ENCODE measurements around the gene CSTF1.

The CSTF1 gene

GRCh38 chr20:56449459-56449858 is 57.0 kb downstream of the CSTF1 start:
- ATAC-seq, result no peak
- no peak for TF ChIP-seq BACH2 (CRISPR knock-in tag; IDR thresholded peaks at IDR 0.05; ENCODE audit: borderline replicate concordance)
- no peak for TF ChIP-seq CREB5 (CRISPR knock-in tag; IDR thresholded peaks at IDR 0.05; ENCODE audit: low read depth)
- TF ChIP-seq, protein P1, sequence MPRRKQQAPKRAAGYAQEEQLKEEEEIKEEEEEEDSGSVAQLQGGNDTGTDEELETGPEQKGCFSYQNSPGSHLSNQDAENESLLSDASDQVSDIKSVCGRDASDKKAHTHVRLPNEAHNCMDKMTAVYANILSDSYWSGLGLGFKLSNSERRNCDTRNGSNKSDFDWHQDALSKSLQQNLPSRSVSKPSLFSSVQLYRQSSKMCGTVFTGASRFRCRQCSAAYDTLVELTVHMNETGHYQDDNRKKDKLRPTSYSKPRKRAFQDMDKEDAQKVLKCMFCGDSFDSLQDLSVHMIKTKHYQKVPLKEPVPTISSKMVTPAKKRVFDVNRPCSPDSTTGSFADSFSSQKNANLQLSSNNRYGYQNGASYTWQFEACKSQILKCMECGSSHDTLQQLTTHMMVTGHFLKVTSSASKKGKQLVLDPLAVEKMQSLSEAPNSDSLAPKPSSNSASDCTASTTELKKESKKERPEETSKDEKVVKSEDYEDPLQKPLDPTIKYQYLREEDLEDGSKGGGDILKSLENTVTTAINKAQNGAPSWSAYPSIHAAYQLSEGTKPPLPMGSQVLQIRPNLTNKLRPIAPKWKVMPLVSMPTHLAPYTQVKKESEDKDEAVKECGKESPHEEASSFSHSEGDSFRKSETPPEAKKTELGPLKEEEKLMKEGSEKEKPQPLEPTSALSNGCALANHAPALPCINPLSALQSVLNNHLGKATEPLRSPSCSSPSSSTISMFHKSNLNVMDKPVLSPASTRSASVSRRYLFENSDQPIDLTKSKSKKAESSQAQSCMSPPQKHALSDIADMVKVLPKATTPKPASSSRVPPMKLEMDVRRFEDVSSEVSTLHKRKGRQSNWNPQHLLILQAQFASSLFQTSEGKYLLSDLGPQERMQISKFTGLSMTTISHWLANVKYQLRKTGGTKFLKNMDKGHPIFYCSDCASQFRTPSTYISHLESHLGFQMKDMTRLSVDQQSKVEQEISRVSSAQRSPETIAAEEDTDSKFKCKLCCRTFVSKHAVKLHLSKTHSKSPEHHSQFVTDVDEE (CRISPR knock-in tag; IDR thresholded peaks at IDR 0.05), result no peak
- no peak for TF ChIP-seq OSR1 (CRISPR knock-in tag; IDR thresholded peaks at IDR 0.05)
- no peak for TF ChIP-seq TCF4 (CRISPR knock-in tag; IDR thresholded peaks at IDR 0.05; ENCODE audit: borderline replicate concordance)
- TF ChIP-seq TOX (CRISPR knock-in tag; IDR thresholded peaks at IDR 0.05; ENCODE audit: borderline replicate concordance), result no peak
- TF ChIP-seq, protein P2, sequence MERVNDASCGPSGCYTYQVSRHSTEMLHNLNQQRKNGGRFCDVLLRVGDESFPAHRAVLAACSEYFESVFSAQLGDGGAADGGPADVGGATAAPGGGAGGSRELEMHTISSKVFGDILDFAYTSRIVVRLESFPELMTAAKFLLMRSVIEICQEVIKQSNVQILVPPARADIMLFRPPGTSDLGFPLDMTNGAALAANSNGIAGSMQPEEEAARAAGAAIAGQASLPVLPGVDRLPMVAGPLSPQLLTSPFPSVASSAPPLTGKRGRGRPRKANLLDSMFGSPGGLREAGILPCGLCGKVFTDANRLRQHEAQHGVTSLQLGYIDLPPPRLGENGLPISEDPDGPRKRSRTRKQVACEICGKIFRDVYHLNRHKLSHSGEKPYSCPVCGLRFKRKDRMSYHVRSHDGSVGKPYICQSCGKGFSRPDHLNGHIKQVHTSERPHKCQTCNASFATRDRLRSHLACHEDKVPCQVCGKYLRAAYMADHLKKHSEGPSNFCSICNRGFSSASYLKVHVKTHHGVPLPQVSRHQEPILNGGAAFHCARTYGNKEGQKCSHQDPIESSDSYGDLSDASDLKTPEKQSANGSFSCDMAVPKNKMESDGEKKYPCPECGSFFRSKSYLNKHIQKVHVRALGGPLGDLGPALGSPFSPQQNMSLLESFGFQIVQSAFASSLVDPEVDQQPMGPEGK (CRISPR knock-in tag; IDR thresholded peaks at IDR 0.05; ENCODE audit: borderline replicate concordance), result no peak
- no peak for TF ChIP-seq ZFP30 (CRISPR knock-in tag; IDR thresholded peaks at IDR 0.05)
- no peak for TF ChIP-seq ARNTL (CRISPR knock-in tag; IDR thresholded peaks at IDR 0.05; ENCODE audit: borderline replicate concordance, low read depth)
- TF ChIP-seq ESRRG (CRISPR knock-in tag; IDR thresholded peaks at IDR 0.05), result no peak
- no peak for TF ChIP-seq ISL1 (CRISPR knock-in tag; IDR thresholded peaks at IDR 0.05)
- no peak for TF ChIP-seq SNAI2 (CRISPR knock-in tag; IDR thresholded peaks at IDR 0.05)

- ATAC-seq, result no peak
- no peak for TF ChIP-seq BACH2 (CRISPR knock-in tag; IDR thresholded peaks at IDR 0.05; ENCODE audit: borderline replicate concordance)
- peak; percentile 46; the same call in 1 of the 2 replicates for TF ChIP-seq TCF4 (CRISPR knock-in tag; IDR thresholded peaks at IDR 0.05; ENCODE audit: borderline replicate concordance)
These were observed 58.8 kb downstream of the CSTF1 start for GRCh38 chr20:56451056-56451765.

DNA sequence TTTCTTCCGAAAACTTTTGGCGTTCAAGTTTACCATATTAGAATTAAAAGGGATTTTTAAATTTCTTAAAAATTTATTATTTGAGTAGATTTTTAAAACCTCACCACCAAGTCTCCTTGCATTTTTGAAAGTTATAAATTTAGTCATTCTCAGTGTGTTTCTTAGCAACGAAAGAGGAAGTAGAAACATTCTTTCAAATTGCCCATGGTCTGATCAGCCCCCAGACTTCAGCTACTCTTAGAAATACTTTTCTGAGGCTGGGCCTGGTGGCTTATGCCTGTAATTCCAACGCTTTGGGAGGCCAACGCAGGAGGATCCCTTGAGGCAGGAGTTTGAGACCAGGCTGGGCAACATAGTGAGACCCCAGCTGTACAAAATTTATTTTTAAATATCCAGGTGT is 60.9 kb downstream of the CSTF1 start:
- no peak for ATAC-seq
- TF ChIP-seq ISL1 (CRISPR knock-in tag; IDR thresholded peaks at IDR 0.05), result no peak
- TF ChIP-seq, protein P1 (CRISPR knock-in tag; IDR thresholded peaks at IDR 0.05), result no peak

DNA sequence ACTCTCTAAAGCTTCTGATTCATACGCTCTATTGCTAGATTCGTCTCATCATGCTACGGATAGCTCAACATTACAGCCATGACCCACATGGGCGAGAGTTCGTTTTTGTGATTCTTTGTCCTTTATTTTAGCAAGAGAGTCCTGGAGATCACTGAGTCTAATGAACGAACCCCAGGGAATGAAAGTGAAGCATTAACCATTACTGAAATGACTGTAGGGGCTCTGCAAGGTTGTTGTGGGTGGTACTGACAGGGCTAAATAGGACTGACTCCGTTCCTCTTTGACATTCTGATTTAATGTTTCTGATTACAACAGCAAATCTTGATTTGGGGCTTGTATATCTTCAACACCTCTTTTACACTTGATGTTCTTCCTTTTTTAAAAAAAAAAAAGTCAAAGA is 62.3 kb downstream of the CSTF1 start:
- TF ChIP-seq BACH2 (CRISPR knock-in tag; IDR thresholded peaks at IDR 0.05; ENCODE audit: borderline replicate concordance), result no peak
- TF ChIP-seq, protein P2 (CRISPR knock-in tag; IDR thresholded peaks at IDR 0.05; ENCODE audit: borderline replicate concordance), result no peak
- no peak for TF ChIP-seq ZFP3 (CRISPR knock-in tag; IDR thresholded peaks at IDR 0.05)
- TF ChIP-seq, protein P3, sequence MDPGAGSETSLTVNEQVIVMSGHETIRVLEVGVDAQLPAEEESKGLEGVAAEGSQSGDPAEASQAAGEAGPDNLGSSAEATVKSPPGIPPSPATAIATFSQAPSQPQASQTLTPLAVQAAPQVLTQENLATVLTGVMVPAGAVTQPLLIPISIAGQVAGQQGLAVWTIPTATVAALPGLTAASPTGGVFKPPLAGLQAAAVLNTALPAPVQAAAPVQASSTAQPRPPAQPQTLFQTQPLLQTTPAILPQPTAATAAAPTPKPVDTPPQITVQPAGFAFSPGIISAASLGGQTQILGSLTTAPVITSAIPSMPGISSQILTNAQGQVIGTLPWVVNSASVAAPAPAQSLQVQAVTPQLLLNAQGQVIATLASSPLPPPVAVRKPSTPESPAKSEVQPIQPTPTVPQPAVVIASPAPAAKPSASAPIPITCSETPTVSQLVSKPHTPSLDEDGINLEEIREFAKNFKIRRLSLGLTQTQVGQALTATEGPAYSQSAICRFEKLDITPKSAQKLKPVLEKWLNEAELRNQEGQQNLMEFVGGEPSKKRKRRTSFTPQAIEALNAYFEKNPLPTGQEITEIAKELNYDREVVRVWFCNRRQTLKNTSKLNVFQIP (CRISPR knock-in tag; IDR thresholded peaks at IDR 0.05; ENCODE audit: borderline replicate concordance, low read depth), result no peak
- ATAC-seq, result no peak
